HG02798 (cell line): Measurements from ENCODE around the gene SELENON.
"Not testable (repeated sequence)": the region's sequence is repeated elsewhere in the genome, so short reads cannot be mapped to it uniquely, and the experiment has no call there.

Experiments
- ATAC-seq: cut with Tn5 transposase; IDR thresholded peaks from one replicate; pipeline ENCODE4 v1.9.1; 2021; ENCODE audit warnings: mild to moderate bottlenecking; ENCODE audit not compliant: unreplicated experiment, poor library complexity

SELENON gene

DNA sequence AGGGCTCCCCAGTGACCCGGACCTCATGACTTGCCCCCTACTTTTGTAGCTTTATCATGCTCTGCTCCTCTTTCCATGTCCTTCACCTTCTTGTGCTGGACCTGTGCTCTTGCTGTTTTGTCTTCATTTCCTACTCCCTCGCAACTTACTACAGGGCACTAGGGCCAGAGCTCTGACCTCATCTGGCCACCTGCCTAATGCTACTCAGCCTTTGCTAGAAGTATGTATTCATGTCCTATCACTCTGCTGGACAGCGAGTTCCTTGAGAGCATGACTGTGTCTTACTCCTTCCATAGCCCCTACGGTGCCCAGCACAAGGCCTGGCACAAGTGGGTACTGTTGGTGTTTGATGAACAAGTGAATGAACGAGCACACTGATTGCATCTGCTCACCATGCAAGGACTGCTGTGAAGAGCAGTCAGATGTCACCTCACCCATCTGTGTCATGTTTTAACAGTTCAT is 21.7 kb downstream of the SELENON start:
- ATAC-seq: no peak

DNA sequence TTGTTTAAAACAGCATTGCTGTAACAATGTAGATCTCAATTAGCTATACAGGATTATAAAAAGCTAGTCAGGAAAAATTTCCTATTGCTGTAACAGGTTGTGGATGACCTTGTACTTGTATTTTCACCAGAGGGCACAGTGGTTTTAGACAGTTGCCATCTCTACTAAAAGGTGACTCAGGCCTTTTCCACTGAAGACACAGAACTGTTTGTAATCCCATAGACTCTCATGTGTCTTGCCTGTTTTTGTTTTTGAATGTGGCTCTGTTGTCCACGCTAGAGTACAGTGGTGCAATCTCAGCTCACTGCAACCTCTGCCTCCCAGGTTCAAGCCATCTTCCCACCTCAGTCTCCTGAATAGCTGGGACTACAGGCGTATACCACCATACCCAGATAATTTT is 25.6 kb downstream of the SELENON start:
- no peak for ATAC-seq

DNA sequence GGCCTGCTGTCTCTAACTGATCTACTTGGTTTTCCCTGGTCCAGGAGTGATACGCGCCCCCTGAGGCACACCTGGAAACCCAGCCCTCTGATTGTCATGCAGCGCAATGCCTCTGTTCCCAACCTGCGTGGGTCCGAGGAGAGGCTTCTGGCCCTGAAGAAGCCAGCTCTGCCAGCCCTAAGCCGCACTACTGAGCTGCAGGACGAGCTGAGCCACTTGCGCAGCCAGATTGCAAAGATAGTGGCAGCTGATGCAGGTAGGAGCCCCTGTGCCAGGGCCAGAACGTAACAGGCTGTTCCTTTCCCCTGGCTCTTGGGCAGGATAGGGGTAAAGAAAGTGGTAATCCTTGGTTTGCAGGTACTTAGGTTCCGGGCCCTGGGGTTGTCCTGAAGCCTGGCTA is 26.6 kb downstream of the SELENON start:
- ATAC-seq: no peak

DNA sequence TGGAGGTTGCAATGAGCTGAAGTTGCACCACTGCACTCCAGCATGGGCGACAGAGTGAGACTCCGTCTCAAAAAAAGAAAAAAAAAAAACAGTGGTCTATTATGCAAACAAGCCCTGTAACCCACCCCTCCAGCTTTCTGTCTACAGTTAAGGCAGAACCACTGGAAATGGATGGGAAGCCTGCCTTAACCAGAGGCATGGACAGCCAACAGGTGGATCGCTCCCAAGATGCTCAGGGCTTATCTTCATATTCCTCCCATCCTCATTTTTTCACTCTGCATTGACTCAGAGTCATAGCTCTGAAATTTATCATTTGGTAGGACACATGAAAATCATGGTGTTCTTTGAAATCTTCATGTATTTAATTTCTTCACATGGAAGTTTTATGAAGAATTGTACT is 28.5 kb downstream of the SELENON start:
- ATAC-seq: no peak

DNA sequence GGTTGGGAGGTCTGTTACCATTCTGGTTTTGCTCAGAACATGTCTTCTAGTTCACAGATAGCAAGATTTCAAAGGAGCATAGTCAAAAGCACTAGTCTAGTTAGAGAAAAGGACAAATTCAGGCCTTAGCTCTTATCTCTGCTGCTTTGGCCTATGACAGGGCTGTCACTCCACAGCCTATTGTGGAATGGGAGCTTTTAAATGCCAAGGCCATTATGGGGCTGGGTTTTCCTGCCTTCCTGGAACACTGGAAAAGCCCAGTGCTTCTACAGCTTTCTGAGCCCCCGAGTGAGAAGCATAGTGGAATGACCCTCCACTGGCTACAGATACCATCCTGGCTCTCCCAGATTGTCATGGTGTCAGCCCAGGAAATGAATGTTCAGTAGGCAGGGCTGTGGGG is 29.1 kb downstream of the SELENON start:
- no peak for ATAC-seq

DNA sequence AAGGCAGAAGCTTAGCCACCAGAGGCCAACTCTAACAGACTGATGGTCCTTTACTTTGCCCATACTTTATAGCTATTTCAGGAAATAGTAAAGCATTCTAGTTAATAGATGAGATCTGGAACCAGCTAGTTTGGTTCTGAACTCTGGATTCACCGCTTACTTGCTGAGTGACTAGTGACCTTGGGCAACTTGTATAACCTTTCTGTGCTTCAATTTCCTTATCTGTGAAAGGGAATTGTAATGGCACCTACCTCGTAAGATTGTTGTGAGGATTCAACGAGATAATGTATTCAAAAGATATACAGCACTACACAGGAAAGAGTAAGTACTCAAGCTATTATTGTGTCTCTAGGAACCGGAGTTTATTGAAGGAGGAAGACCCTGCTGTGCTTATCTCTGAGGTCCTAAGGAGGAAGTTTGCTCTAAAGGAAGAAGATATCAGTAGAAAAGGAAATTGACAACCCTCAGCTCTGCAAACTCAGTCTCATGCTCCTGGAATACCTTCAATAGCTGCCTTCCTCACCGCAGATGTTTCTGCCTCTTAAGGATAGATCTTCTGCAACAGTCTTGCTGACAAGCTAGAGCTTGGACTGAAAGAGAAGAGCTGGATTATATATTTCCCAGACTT is 31.7 kb downstream of the SELENON start:
- ATAC-seq: no peak

DNA sequence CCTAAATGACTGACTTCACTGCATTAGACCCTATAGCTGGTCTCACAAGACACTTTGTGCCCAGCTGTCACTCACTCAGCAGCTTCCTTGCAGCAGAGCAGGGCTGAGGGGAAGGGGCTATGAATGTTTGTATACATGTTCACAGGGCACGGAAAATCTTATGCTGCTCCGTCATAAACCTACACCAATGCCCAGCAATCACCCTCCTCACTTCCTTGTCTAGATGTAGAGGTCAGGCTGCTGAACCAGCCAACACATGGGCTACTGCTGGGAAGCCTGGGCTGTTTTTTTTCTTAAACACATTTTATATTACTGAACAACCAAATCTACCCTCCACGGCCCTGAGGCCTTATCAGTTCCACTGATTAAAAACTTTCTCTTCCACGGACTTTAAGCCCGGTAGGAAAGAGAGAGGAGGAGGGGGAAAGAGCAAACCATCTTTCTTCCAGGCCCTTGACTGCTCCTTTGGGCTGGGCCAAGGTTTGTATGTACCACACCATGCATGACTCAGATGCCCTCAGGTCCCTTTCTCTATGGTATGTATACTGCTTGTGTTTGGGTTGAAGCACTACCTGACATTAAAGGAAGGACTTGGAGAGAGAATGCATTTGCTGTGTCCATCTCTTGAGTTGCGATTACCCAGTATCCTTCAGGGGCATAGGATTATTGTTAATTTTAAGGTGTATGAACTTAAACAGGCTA is 32.5 kb downstream of the SELENON start:
- no peak for ATAC-seq

DNA sequence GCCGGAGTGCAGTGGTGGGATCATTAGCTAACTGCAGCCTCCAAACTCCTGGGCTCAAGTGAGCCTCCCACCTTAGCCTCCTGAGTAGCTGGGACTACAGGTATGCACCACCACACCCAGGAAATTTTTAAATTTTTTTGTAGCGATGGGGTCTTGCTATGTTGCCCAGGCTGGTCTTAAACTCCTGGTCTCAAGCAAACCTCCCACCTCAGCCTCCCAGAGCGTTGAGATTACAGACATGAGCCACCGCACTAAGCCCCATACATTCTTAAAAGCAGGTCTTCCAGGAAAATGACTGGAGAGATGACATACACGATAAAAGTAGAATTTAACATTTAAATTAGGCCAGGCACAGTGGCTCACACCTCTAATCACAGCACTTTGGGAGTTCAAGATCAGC is 33.2 kb downstream of the SELENON start:
- no peak for ATAC-seq

DNA sequence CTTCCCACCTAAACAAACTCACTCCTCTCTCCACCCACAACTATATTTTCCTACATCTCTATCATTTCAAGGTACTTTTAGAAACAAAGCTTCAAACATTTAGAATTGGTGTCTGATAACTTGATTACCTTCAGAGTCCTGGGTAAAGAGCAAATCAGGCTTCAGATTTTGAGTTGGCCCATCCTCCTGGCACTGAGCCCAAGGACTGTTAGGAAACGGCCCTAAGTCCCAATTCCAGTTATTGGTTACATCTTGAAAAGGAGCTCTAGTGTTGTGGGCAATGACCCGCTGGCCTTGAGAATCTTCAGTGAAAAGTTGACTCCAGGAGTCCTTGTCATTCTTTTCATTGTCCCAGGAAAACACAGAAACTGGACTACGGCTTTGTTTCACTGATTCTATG is 34.9 kb downstream of the SELENON start:
- no peak for ATAC-seq

DNA sequence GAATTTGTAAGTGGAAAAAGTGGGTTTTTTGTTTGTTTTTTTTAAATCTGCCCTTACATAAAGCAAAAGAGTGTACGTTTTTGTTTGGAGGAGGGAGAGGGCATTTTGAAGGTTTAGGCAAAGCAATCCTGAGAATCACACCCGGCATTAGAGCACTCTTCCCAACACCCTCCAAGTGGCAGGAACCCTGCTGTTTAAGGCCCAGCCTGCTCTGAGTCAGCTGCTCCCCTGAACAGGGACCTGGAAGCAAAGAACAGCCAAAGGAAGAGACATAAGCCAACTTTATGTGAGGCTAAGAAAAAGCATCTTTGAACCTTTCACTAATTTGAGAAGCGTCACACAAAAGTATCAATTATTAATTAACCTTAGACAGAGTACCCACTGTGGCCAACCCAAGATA is 36.7 kb downstream of the SELENON start:
- no peak for ATAC-seq

DNA sequence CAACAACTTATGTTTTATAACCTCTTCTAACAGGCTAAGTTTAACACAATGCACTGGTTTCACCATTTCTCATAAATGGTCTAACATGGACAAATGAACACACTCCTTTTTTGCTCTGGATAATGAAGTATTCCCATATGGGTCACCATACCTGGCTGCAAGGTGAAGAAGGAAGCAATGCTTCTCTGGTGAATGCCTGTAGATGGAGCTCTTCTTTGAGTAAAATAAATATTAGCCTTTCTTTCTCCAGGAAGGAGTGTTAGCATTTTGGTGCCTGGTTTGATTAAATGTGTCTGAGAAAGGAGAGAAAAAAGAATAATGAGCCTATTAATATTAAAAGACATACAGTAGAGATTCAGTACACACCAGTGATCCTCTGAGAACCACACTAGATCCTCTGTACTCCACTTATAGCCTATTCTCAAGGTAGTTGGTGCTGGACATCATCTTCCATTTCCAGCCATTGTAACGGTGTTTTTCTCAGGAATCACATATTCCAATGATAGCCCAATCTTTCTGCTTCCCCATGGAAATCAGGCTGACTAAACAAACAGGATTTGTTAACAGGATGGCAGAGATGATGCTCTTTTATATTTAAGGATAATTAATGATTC is 37.4 kb downstream of the SELENON start:
- ATAC-seq: no peak

DNA sequence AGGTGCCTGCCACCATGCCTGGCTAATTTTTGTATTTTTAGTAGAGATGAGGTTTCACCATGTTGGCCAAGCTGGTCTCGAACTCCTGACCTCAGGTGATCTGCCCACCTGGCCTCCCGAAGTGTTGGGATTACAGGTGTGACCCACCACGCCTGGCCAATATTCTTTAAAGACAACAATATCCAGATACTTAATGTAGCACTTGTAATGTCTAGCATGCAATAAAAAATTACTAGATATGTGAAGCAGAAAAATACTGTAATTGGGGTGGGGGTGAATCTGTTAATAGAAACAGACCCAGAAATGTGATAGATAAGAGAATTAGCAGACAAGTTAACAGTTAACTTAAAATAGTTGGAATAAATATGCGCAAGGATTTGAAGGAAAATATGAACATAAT is 39.8 kb downstream of the SELENON start:
- ATAC-seq: not testable (repeated sequence)

DNA sequence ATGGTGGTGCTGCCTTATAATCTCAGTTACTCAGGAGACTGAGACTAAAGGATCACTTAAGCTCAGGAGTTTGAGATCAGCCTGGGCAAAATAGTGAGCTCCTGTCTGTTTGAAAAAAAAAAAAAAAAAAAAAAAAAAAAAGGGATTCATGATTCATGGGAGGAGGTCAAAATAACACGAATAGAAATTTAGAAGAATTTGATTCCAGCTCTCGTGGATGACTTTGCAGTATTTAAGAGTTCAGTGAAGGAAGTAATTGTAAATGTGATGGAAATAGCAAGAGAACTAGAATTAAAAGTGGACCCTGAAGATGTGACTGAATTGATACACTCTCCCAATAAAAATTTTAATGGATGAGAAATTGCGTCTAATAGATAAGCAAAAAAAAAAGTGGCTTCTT is 43.5 kb downstream of the SELENON start:
- no peak for ATAC-seq

DNA sequence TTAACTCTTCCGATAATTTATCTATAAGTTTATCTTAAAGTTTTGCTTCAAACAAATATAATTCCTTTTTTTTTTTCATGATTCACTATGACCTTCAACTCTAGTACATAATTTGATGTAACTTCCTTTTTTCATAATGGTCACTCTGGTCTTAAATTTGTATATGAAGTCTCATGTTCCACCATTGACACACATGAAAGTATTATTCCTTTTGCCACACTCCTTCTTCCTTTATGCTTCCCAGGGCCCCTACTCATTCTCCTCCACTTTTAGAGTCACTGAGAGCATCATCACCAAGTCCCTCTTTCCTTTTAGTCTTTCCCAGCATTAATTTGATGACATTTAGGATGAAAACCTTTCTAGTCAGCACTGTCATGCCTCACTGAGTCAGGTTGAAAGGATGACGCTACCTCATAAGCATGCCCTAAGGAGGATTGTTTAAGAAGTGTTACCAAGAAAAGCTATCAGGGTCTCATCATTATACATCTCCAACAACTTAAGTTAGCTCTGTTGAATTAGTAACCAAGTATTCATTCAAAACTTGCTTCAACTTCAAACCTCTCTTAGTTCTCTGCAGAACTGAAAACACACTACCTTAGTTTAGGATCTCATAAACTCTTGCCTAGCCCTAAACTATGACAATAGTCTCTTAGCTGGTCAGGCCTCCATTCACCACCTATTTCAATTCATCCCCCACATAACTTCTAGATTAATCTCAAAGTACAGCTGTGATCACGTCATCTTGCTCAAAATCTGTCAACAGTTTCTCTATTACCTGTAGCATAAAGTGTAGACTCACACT is 44.7 kb downstream of the SELENON start:
- ATAC-seq: no peak

DNA sequence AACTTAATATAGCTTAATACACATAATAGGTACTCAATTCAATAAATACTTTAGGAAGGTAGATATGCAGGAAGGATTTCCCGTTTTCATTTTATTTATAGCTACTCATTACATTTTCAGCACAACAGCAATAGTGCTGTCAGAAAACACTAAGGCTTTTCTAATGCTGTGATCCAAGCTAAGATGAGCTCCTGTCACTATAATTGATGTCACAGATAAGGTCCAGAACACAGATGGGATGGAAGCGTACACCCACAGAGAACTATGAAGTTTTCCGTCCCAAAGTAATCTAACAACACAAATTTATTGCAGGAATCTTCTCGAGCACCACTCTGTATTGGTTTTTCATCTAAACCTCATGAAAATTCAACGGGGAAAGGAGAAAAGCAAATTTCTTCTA is 45.7 kb downstream of the SELENON start:
- no peak for ATAC-seq

DNA sequence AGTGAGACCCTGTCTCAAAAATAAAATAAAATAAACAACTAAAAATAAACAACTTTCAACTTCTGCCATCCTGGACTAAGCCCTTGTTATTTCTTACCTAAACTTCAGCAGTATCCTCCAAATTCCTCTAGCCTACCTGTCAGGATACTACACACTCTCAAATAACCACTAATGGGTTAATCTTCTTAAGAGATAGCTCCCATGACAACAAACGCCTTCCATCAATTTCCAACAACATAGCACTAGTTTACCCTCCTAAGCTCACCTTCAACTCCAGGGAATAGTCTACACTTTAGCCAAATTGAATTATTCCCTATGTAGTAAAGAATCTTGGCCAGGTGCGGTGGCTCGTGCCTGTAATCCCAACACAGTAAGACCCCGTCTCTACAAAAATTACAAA is 47.9 kb downstream of the SELENON start:
- ATAC-seq: no peak

DNA sequence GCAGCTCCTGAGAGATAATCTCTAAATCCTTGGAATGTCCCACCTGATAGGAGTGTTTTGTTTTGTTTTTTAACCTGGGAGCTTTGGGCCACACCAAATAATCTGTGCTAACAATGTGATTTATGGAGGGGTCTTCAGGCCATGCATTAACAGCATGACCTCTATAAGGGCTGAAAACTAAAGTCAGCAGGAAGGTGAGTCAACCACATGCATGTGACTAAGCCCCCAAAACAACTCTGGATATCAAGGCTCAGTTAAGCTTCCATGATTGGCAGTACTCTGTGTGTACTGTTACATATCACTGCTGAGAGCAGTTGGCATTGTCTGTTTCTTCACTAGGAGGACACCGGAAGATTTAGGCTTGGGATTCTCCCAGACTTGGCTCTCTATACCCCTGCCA is 48.5 kb downstream of the SELENON start:
- no peak for ATAC-seq

DNA sequence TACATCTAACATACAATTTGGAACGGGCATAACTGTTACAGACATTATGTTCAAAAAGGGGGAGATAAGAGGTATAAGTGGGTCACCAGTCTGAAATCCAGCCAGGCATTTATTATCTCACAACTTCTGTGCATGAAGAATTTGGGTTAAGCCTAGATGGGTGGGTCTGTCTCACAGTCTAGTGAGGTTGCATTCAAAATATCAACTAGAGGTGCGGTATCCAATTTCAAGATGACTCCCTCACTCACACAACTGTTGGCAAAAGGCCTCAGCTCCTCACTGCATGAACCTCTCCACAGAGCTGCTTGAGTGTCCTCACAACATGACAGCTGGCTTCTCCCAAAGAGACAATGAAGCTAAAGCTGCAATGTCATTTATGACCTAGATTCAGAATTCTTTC is 54.6 kb downstream of the SELENON start:
- no peak for ATAC-seq

DNA sequence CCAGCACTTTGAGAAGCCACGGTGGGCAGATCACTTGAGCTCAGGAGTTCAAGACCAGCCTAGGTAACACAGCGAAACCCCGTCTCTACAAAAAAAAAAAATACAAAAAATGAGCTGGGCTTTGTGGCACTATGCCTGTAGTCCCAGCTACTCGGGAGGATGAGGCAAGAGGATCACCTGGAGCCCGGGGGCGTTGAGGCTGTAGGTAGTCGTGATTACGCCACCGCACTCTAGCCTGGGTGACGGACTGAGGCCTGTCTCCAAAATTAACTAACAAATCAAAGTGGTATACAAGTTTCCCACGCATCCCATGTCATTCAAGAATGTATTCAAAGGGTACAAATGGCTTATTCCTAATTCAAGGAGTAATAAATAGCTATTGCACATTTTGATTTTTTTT is 56.9 kb downstream of the SELENON start:
- no peak for ATAC-seq

DNA sequence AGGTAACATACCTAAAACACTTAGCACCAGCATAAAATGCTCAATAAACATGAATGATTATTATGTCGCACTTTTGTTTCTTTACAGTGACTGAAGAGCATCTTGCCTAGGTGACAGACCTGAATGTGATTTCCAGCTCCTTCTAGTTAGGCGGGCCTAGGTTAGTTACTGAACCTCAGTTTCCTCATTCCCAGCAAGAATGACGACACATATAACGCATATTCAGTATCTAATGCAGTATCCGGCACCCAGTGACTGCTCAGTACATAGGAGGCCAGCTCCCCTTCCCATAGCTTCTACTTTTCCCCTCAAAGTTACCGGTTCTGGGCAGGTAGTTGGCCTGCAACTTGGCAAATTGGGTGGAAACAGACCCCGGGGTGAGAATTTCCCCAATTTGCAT is 58.5 kb downstream of the SELENON start:
- ATAC-seq: no peak
